H9 (cell line): Measurements from ENCODE around the gene FNDC3B. TPM values are rescaled to one million over a fixed set of nuclear protein-coding genes. Genes with fewer than 3 reads are reported as not detected.

ENCODE experiments used
- DNase-seq: peaks from one replicate; pipeline ENCODE4 v3.0.0-alpha.2; 2017
- H2AFZ ChIP-seq: one replicate; pipeline ENCODE4 v1.6.1; 2013; ENCODE audit warnings: mild to moderate bottlenecking, low read length, control low read depth, moderate library complexity
- H2AK5ac ChIP-seq: 2 replicates; pipeline ENCODE4 v1.6.1; 2013; ENCODE audit warnings: low read length, control low read depth, mixed read lengths; ENCODE audit not compliant: insufficient read length
- H2BK120ac ChIP-seq: one replicate; pipeline ENCODE4 v1.6.1; 2013; ENCODE audit warnings: low read depth, mild to moderate bottlenecking, low read length, control low read depth, inconsistent platforms; ENCODE audit not compliant: poor library complexity, severe bottlenecking
- H2BK12ac ChIP-seq: 2 replicates; pipeline ENCODE4 v1.6.1; 2013; ENCODE audit warnings: low read length, control low read depth, mixed read lengths, low read depth; ENCODE audit not compliant: insufficient read length
- H2BK15ac ChIP-seq: 2 replicates; pipeline ENCODE4 v1.6.1; 2013; ENCODE audit warnings: low read depth, low read length, control low read depth
- H2BK20ac ChIP-seq: one replicate; pipeline ENCODE4 v1.6.1; 2013; ENCODE audit warnings: low read depth, mild to moderate bottlenecking, low read length, control low read depth, inconsistent platforms; ENCODE audit not compliant: poor library complexity, severe bottlenecking
- H2BK5ac ChIP-seq: 2 replicates; pipeline ENCODE4 v1.6.1; 2013; ENCODE audit warnings: low read length, control low read depth, mixed read lengths; ENCODE audit not compliant: insufficient read length
- H3K14ac ChIP-seq: 2 replicates; pipeline ENCODE4 v1.6.1; 2013; ENCODE audit warnings: low read length, control low read depth; ENCODE audit not compliant: insufficient read depth
- H3K18ac ChIP-seq: 2 replicates; pipeline ENCODE4 v1.6.1; 2013; ENCODE audit warnings: low read depth, mild to moderate bottlenecking, mixed read lengths, low read length, control low read depth; ENCODE audit not compliant: insufficient read length
- H3K23ac ChIP-seq: 2 replicates; pipeline ENCODE4 v1.6.1; 2013; ENCODE audit warnings: low read length, control low read depth, mixed read lengths, low read depth; ENCODE audit not compliant: insufficient read length
- H3K23me2 ChIP-seq: 2 replicates; pipeline ENCODE4 v1.6.1; 2013; ENCODE audit warnings: low read depth, mild to moderate bottlenecking, mixed read lengths, low read length, control low read depth; ENCODE audit not compliant: insufficient read length, poor library complexity, severe bottlenecking
- H3K27ac ChIP-seq: 2 replicates; pipeline ENCODE4 v1.5.1; 2013; ENCODE audit warnings: low read length, control low read depth, mixed read lengths, low read depth; ENCODE audit not compliant: insufficient read length
- H3K27me3 ChIP-seq: 2 replicates; pipeline ENCODE4 v1.6.1; 2013; ENCODE audit warnings: low read length, control low read depth, inconsistent platforms; ENCODE audit not compliant: insufficient read depth
- H3K4ac ChIP-seq: 2 replicates; pipeline ENCODE4 v1.6.1; 2013; ENCODE audit warnings: low read depth, mild to moderate bottlenecking, control low read depth, inconsistent platforms, low read length, moderate library complexity
- H3K4me1 ChIP-seq: 2 replicates; pipeline ENCODE4 v1.6.1; 2013; ENCODE audit warnings: low read length, control low read depth, inconsistent platforms; ENCODE audit not compliant: insufficient read depth
- H3K4me2 ChIP-seq: 2 replicates; pipeline ENCODE4 v1.6.1; 2013; ENCODE audit warnings: low read length, control low read depth, mixed read lengths; ENCODE audit not compliant: insufficient read length, insufficient read depth
- H3K56ac ChIP-seq: 2 replicates; pipeline ENCODE4 v1.6.1; 2013; ENCODE audit warnings: low read depth, mild to moderate bottlenecking, mixed read lengths, low read length, control low read depth; ENCODE audit not compliant: insufficient read length
- H3K79me1 ChIP-seq: 2 replicates; pipeline ENCODE4 v1.6.1; 2013; ENCODE audit warnings: low read depth, mild to moderate bottlenecking, moderate library complexity, low read length, control low read depth, inconsistent platforms; ENCODE audit not compliant: insufficient read depth, poor library complexity, severe bottlenecking
- H3K79me2 ChIP-seq: 2 replicates; pipeline ENCODE4 v1.6.1; 2013; ENCODE audit warnings: low read length, control low read depth, inconsistent platforms; ENCODE audit not compliant: insufficient read depth
- H3K9ac ChIP-seq: 2 replicates; pipeline ENCODE4 v1.6.1; 2013; ENCODE audit warnings: low read length, control low read depth, mixed read lengths; ENCODE audit not compliant: insufficient read length; ENCODE audit errors: extremely low read depth
- H3K9me3 ChIP-seq: one replicate; pipeline ENCODE4 v1.6.1; 2013; ENCODE audit warnings: low read depth, low read length, inconsistent platforms; ENCODE audit not compliant: control insufficient read depth
- H3T11ph ChIP-seq: one replicate; pipeline ENCODE4 v1.6.1; 2013; ENCODE audit warnings: mild to moderate bottlenecking, low read length, control low read depth, inconsistent platforms
- H4K20me1 ChIP-seq: one replicate; pipeline ENCODE4 v1.6.1; 2013; ENCODE audit not compliant: control insufficient read depth, insufficient read length, insufficient read depth
- H4K5ac ChIP-seq: 2 replicates; pipeline ENCODE4 v1.6.1; 2013; ENCODE audit warnings: low read depth, mild to moderate bottlenecking, mixed read lengths, low read length, control low read depth; ENCODE audit not compliant: insufficient read length
- H4K8ac ChIP-seq: replicated peaks from 2 replicates; pipeline ENCODE4 v1.6.1; 2013; ENCODE audit warnings: low read length, control low read depth, mixed read lengths, low read depth; ENCODE audit not compliant: insufficient read length
- H4K91ac ChIP-seq: 2 replicates; pipeline ENCODE4 v1.6.1; 2013; ENCODE audit warnings: low read depth, mild to moderate bottlenecking, moderate library complexity, mixed read lengths, low read length, control low read depth; ENCODE audit not compliant: insufficient read length
- H3K27ac Mint-ChIP-seq, 3 experiments: 2 replicates in 2 of 3; 3 replicates in 1 of 3; pipeline ENCODE4 v1.8.0; 2020 to 2021; ENCODE audit warnings: mixed read lengths in 3 of 3, mild to moderate bottlenecking in 1 of 3, moderate library complexity in 1 of 3
- H3K27me3 Mint-ChIP-seq: 2 replicates; pipeline ENCODE4 v1.8.0; 2021; ENCODE audit warnings: low read depth, mild to moderate bottlenecking, moderate library complexity, mixed read lengths
- H3K36me3 Mint-ChIP-seq, 3 experiments: 2 replicates in 2 of 3; 3 replicates in 1 of 3; pipeline ENCODE4 v1.8.0; 2020 to 2021; ENCODE audit warnings: low read depth in 3 of 3, mixed read lengths in 3 of 3; ENCODE audit not compliant: insufficient read depth in 1 of 3
- H3K4me1 Mint-ChIP-seq, 2 experiments: 2 replicates each; pipeline ENCODE4 v1.8.0; 2020; ENCODE audit warnings: mixed read lengths in 2 of 2
- H3K4me3 Mint-ChIP-seq, 2 experiments: 2 replicates in 1 of 2; 3 replicates in 1 of 2; pipeline ENCODE4 v1.8.0; 2020 to 2021; ENCODE audit warnings: mild to moderate bottlenecking in 2 of 2, mixed read lengths in 2 of 2, moderate library complexity in 1 of 2
- H3K9me3 Mint-ChIP-seq, 2 experiments: 2 replicates in 1 of 2; 3 replicates in 1 of 2; pipeline ENCODE4 v1.8.0; 2020; ENCODE audit warnings: mild to moderate bottlenecking in 2 of 2, mixed read lengths in 2 of 2, moderate library complexity in 1 of 2
- CTCF ChIP-seq: fragments of 200-600 bp; sonication (generic); conservative IDR thresholded peaks from 3 replicates; pipeline ENCODE4 v1.8.0; 2021; ENCODE audit warnings: antibody characterized with exemption, mild to moderate bottlenecking
- WGBS: extraction: QIAGEN DNeasy Blood & Tissue Kit; methylation state at CpG from one replicate; pipeline ENCODE4 v1.1.7; 2013; ENCODE audit warnings: missing lambda C conversion rate, low lambda C conversion rate, mixed read lengths; ENCODE audit not compliant: insufficient read length; ENCODE audit errors: extremely low coverage; 5-methylcytosine and 5-hydroxymethylcytosine counted together
- total RNA-seq: library from RNA; stranded (reverse); gene quantifications from 2 replicates; pipeline ENCODE4 v1.2.1, GENCODE V29; 2021

Gene FNDC3B
- total RNA-seq, 1 experiment from 2014 or later: 43.8 TPM

- Histone ChIP-seq H3K23me2 (no peaks in the 10 kb centered on the region), H3K9ac (no peak overlapping the region), H3K56ac (no peak overlapping the region), H3T11ph (no peak overlapping the region), H3K4me2 (no peak overlapping the region), H2BK120ac (no peak overlapping the region), H2BK15ac (no peak overlapping the region), H3K27me3 (no peaks in the 10 kb centered on the region), H3K4ac (no peak overlapping the region), H4K8ac (no peak overlapping the region), H4K91ac (no peak overlapping the region), H2AK5ac (no peak overlapping the region), H3K79me2 (no peaks in the 10 kb centered on the region), H3K4me1 (no peaks in the 10 kb centered on the region), H2BK5ac (no peak overlapping the region), H2BK20ac (no peak overlapping the region), H3K27ac (no peak overlapping the region), H3K18ac (no peak overlapping the region), H4K20me1 (no peaks in the 10 kb centered on the region), H2BK12ac (no peak overlapping the region), H4K5ac (no peak overlapping the region), H2AFZ (no peak overlapping the region), H3K23ac (no peak overlapping the region), H3K9me3 (no peaks in the 10 kb centered on the region), H3K79me1 (no peaks in the 10 kb centered on the region), H3K14ac (no peak overlapping the region)
- no peak for DNase-seq
- H3K27ac Mint-ChIP-seq: peak overlapping the region in 1 of 3 experiments; percentile 3; a peak in 1 of 7 replicates
- no CpG with 5 or more reads among the region's 11 CpGs for WGBS
- H3K4me1 Mint-ChIP-seq: peaks cover 18 to 19% of the 10 kb centered on the region in 2 experiments
- peaks cover 17 to 54% (median 46%) of the 10 kb centered on the region in 3 experiments for H3K36me3 Mint-ChIP-seq
- TF ChIP-seq CTCF: no peak
- no peaks in the 10 kb centered on the region for H3K27me3 Mint-ChIP-seq
- H3K4me3 Mint-ChIP-seq: no peak overlapping the region
- no peaks in the 10 kb centered on the region for H3K9me3 Mint-ChIP-seq
These were observed 276.2 kb downstream of the FNDC3B start for GRCh38 chr3:172315401-172316091.
